ENCODE results near the gene RASGRP2.

GRCh38 chr11:64768300-64768694, 24.4 kb upstream of the RASGRP2 start:
- TF ChIP-seq, protein P1, sequence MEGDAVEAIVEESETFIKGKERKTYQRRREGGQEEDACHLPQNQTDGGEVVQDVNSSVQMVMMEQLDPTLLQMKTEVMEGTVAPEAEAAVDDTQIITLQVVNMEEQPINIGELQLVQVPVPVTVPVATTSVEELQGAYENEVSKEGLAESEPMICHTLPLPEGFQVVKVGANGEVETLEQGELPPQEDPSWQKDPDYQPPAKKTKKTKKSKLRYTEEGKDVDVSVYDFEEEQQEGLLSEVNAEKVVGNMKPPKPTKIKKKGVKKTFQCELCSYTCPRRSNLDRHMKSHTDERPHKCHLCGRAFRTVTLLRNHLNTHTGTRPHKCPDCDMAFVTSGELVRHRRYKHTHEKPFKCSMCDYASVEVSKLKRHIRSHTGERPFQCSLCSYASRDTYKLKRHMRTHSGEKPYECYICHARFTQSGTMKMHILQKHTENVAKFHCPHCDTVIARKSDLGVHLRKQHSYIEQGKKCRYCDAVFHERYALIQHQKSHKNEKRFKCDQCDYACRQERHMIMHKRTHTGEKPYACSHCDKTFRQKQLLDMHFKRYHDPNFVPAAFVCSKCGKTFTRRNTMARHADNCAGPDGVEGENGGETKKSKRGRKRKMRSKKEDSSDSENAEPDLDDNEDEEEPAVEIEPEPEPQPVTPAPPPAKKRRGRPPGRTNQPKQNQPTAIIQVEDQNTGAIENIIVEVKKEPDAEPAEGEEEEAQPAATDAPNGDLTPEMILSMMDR (optimal IDR thresholded peaks at IDR 0.05 in 1 of 3, IDR thresholded peaks at IDR 0.05 in 1 of 3, conservative IDR thresholded peaks at IDR 0.05 in 1 of 3; ENCODE audit: extremely low read depth in 1 of 3, insufficient read depth in 2 of 3, low read length in 3 of 3) = no peak
- TF ChIP-seq EZH2 (IDR thresholded peaks at IDR 0.05; ENCODE audit: low read length) = no peak

All from keratinocyte (primary cell).